Vagina (tissue), 2 donors: ENCODE results near the gene PTGR3. TPM values are rescaled to one million over a fixed set of nuclear protein-coding genes. Genes with fewer than 3 reads are reported as not detected.
A peak's percentile ranks its signal among the peaks of the same experiment; 100 is the strongest.

ENCODE experiments used
- DNase-seq, 2 donors: peaks; one replicate each; pipeline ENCODE4 v3.0.0-alpha.2; 2017; ENCODE audit errors: extremely low spot score in 2 of 2
- H3K27ac ChIP-seq: fragments of 200-600 bp; sonication (generic); one replicate; pipeline ENCODE4 v1.5.1; 2019
- H3K27me3 ChIP-seq: fragments of 200-600 bp; sonication (generic); one replicate; pipeline ENCODE4 v1.5.1; 2019
- H3K36me3 ChIP-seq, 2 donors: fragments of 200-600 bp; sonication (generic); one replicate each; pipeline ENCODE4 v1.5.1; 2017 to 2019
- H3K4me1 ChIP-seq: fragments of 200-600 bp; sonication (generic); one replicate; pipeline ENCODE4 v1.5.1; 2019
- H3K4me3 ChIP-seq, 2 donors: fragments of 200-600 bp; sonication (generic); 1 replicate in 1 of 2; 2 replicates in 1 of 2; pipeline ENCODE4 v1.5.1; 2016 to 2019
- H3K9me3 ChIP-seq: fragments of 200-600 bp; sonication (generic); one replicate; pipeline ENCODE4 v1.5.1; 2019
- POLR2A ChIP-seq, 2 donors: fragments of 450-650 bp; IDR thresholded peaks; one replicate each; pipeline ENCODE4 v1.6.1; 2017; ENCODE audit warnings: antibody characterized with exemption in 2 of 2, mild to moderate bottlenecking in 2 of 2, moderate library complexity in 2 of 2
- POLR2AphosphoS5 ChIP-seq, 2 donors: sonication (generic); formaldehyde crosslinking; IDR thresholded peaks; one replicate each; pipeline ENCODE4 v1.9.0; 2017; ENCODE audit warnings: antibody characterized with exemption in 2 of 2, mild to moderate bottlenecking in 2 of 2, low read depth in 1 of 2; ENCODE audit not compliant: insufficient read depth in 1 of 2
- intact Hi-C: fragments of 100-400 bp; cut with DNase I; formaldehyde crosslinking; loops from one replicate; pipeline ENCODE4 v1.15.1; 2023
- total RNA-seq: library from RNA; depleted of rRNA; stranded (reverse); fragments of >200 nt; gene quantifications from one replicate; pipeline ENCODE4 v1.2.3, GENCODE V29; 2016
- TF ChIP-seq, protein P1 (sequence below), 3 experiments: fragments of 450-650 bp in 2 of 3; fragments of 200-600 bp in 1 of 3; sonication (generic) in 1 of 3; IDR thresholded peaks; one replicate each; pipeline ENCODE4 v1.5.1; 2017 to 2019; ENCODE audit warnings: antibody characterized with exemption in 3 of 3, mild to moderate bottlenecking in 2 of 3, moderate library complexity in 2 of 3

Gene PTGR3
- total RNA-seq, 1 donor from 2014 or later: 16.0 TPM

DNA sequence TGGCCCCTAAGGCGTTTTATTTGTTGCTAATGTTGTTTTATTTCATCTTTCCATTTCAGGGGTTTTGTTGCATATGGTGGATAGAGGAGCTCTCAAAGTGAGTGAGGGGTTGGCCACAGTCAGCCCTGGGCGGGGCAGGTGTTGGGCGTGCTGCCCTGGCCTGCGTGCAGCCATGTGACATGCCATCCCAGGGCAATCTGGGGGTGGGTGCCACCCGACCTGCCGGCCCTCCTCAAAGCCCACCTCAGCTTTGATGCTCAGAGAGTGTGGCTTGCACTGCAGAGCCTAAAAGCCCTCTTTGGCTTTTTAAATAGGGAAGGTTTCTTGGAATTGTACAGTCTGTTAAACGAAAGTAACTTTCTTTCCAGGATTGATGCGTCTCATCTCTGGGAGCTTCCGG lies 20.0 kb upstream of the PTGR3 start:
- TF ChIP-seq, protein P1, sequence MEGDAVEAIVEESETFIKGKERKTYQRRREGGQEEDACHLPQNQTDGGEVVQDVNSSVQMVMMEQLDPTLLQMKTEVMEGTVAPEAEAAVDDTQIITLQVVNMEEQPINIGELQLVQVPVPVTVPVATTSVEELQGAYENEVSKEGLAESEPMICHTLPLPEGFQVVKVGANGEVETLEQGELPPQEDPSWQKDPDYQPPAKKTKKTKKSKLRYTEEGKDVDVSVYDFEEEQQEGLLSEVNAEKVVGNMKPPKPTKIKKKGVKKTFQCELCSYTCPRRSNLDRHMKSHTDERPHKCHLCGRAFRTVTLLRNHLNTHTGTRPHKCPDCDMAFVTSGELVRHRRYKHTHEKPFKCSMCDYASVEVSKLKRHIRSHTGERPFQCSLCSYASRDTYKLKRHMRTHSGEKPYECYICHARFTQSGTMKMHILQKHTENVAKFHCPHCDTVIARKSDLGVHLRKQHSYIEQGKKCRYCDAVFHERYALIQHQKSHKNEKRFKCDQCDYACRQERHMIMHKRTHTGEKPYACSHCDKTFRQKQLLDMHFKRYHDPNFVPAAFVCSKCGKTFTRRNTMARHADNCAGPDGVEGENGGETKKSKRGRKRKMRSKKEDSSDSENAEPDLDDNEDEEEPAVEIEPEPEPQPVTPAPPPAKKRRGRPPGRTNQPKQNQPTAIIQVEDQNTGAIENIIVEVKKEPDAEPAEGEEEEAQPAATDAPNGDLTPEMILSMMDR (IDR thresholded peaks at IDR 0.05): no peak
- TF ChIP-seq POLR2AphosphoS5 (IDR thresholded peaks at IDR 0.05; ENCODE audit: insufficient read depth in 1 of 2, low read depth in 1 of 2) (no peak), POLR2A (IDR thresholded peaks at IDR 0.05) (no peak)
- no peaks in the 10 kb centered on the region for H3K9me3 ChIP-seq
- peaks cover 52% of the 10 kb centered on the region for H3K4me1 ChIP-seq
- H3K36me3 ChIP-seq: no peaks in the 10 kb centered on the region
- H3K27ac ChIP-seq: no peak overlapping the region
- intact Hi-C loops: no loop called here
- no peak for DNase-seq
- H3K4me3 ChIP-seq: no peak overlapping the region
- H3K27me3 ChIP-seq: no peaks in the 10 kb centered on the region

DNA sequence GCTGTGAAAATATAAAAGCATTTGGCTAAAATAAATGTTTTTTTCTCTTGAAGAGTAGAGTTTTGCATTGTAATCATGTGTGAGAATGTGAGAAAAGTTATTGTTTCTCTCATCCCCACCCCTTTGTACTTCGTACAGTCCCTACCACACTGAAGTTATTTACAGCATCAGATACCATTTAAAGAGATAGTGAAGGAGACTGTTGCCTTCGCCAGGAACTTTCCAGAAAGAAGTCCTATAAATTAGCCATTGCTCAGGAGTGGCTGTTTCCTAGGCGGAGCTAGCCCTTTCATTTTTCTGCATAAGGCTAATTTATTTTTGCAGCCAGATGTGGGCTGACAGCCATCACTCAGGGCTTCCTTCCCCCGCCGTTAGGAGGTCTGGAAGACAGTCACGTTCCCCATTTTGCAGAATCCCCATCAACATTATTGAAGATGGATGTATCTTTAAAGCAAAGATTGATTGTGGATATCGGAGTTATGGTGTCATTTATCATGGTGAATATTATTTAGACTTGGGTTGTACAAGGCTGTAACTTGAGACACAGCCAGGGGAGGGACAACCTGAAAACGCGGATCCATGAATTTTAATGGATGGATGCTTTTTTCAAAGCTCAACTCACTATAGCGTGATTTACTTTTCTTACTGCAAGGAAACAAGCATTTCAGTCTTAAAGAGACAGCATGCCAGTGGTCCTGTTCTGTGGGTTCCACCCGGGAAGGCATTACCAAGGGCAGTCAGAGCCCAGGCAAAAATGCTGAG lies 18.8 kb upstream of the PTGR3 start:
- H3K9me3 ChIP-seq: no peaks in the 10 kb centered on the region
- H3K36me3 ChIP-seq: no peaks in the 10 kb centered on the region
- H3K27me3 ChIP-seq: no peaks in the 10 kb centered on the region
- H3K27ac ChIP-seq: no peak overlapping the region
- H3K4me3 ChIP-seq: peak overlapping the region in 1 of 2 donors; percentile 3
- TF ChIP-seq, protein P1 (IDR thresholded peaks at IDR 0.05): no peak
- TF ChIP-seq POLR2AphosphoS5 (IDR thresholded peaks at IDR 0.05; ENCODE audit: insufficient read depth in 1 of 2, low read depth in 1 of 2): no peak
- peaks cover 63% of the 10 kb centered on the region for H3K4me1 ChIP-seq
- DNase-seq: peak in 1 of 2 donors; percentile 49
- intact Hi-C loops: no loop called here

DNA sequence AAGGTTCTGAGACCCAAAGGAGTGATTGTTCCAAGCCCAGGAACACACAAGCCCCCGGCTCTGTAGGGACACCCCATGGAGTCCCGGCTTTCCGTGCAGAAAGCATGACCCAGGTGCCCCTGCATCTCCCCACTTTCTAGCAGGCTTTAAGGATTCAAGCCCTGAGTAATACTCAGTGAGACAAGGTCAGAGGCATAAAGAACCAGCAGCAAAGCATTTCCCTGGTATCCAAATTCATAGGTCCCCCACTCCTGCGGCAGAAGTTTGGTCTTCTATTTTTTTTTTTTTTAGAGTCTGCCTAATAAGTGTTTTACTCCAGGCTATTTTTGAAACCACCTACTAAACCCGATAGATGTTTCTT lies 18.0 kb upstream of the PTGR3 start:
- Histone ChIP-seq H3K27ac (peak overlapping the region; percentile 58), H3K27me3 (no peaks in the 10 kb centered on the region), H3K4me1 (peaks cover 71% of the 10 kb centered on the region), H3K9me3 (no peaks in the 10 kb centered on the region), H3K4me3 (peak overlapping the region; percentile 22 to 33), H3K36me3 (no peaks in the 10 kb centered on the region)
- peak in 1 of 2 donors; percentile 78 for DNase-seq
- intact Hi-C loops: no loop called here
- TF ChIP-seq POLR2A (IDR thresholded peaks at IDR 0.05) (no peak), POLR2AphosphoS5 (IDR thresholded peaks at IDR 0.05; ENCODE audit: insufficient read depth in 1 of 2, low read depth in 1 of 2) (no peak)
- TF ChIP-seq, protein P1 (IDR thresholded peaks at IDR 0.05): no peak

GRCh38 chr18:75226286-75226955 lies 17.5 kb upstream of the PTGR3 start:
- Histone ChIP-seq H3K4me1 (peaks cover 73% of the 10 kb centered on the region), H3K36me3 (no peaks in the 10 kb centered on the region), H3K27ac (peak overlapping the region; percentile 58), H3K4me3 (peak overlapping the region; percentile 22 to 33), H3K9me3 (no peaks in the 10 kb centered on the region), H3K27me3 (no peaks in the 10 kb centered on the region)
- intact Hi-C loops: no loop called here
- DNase-seq: no peak
- TF ChIP-seq POLR2A (IDR thresholded peaks at IDR 0.05) (no peak), POLR2AphosphoS5 (IDR thresholded peaks at IDR 0.05; ENCODE audit: insufficient read depth in 1 of 2, low read depth in 1 of 2) (no peak)
- TF ChIP-seq, protein P1 (IDR thresholded peaks at IDR 0.05): no peak
